SK-N-SH (cell line): ENCODE results near the gene DLK2.
"Not testable (repeated sequence)": the region's sequence is repeated elsewhere in the genome, so short reads cannot be mapped to it uniquely, and the experiment has no call there.

Source experiments
- FOSL2 ChIP-seq: IDR thresholded peaks from 2 replicates; pipeline ENCODE4 v1.4.0; 2012; ENCODE audit warnings: low read depth, mild to moderate bottlenecking, moderate library complexity, borderline replicate concordance
- FOXM1 ChIP-seq: IDR thresholded peaks from 2 replicates; pipeline ENCODE4 v1.4.0; 2012; ENCODE audit warnings: low read depth, mild to moderate bottlenecking
- JUND ChIP-seq: IDR thresholded peaks from 2 replicates; pipeline ENCODE4 v1.4.0; 2012
- POLR2AphosphoS5 ChIP-seq: IDR thresholded peaks from 2 replicates; pipeline ENCODE4 v1.6.1; 2012; ENCODE audit warnings: low read depth, low read length
- ZBTB33 ChIP-seq: IDR thresholded peaks from 2 replicates; pipeline ENCODE4 v1.4.0; 2012; ENCODE audit warnings: low read depth, borderline replicate concordance

GRCh38 chr6:43425083-43425482 is 30.3 kb downstream of the DLK2 start:
- not testable (repeated sequence) for TF ChIP-seq FOSL2, FOXM1, POLR2AphosphoS5, JUND, ZBTB33
